HG03159 (cell line): ENCODE data around the gene NNMT.

Experiments used
- ATAC-seq: cut with Tn5 transposase; IDR thresholded peaks from one replicate; pipeline ENCODE4 v1.9.1; 2021; ENCODE audit warnings: mild to moderate bottlenecking, moderate library complexity; ENCODE audit not compliant: unreplicated experiment

NNMT gene

GRCh38 chr11:114282488-114282887 is 13.7 kb upstream of the NNMT start:
- no peak for ATAC-seq

- no peak for ATAC-seq
Measured at GRCh38 chr11:114283422-114283821, 12.8 kb upstream of the NNMT start.

- no peak for ATAC-seq
Measured at GRCh38 chr11:114284021-114284420, 12.2 kb upstream of the NNMT start.

GRCh38 chr11:114284914-114285313 is 11.3 kb upstream of the NNMT start:
- no peak for ATAC-seq

- ATAC-seq = no peak
Measured at GRCh38 chr11:114285599-114285998, 10.6 kb upstream of the NNMT start.

- ATAC-seq = no peak
Measured at GRCh38 chr11:114286229-114286628, 10.0 kb upstream of the NNMT start.

GRCh38 chr11:114287154-114287553 is 9.0 kb upstream of the NNMT start:
- no peak for ATAC-seq

GRCh38 chr11:114288136-114288535 is 8.1 kb upstream of the NNMT start:
- ATAC-seq = no peak

- no peak for ATAC-seq
Measured at GRCh38 chr11:114289779-114290178, 6.4 kb upstream of the NNMT start.

GRCh38 chr11:114290503-114291235 is 5.5 kb upstream of the NNMT start:
- ATAC-seq = no peak

- no peak for ATAC-seq
Measured at GRCh38 chr11:114291381-114291780, 4.8 kb upstream of the NNMT start.

GRCh38 chr11:114291842-114292680 is 4.1 kb upstream of the NNMT start:
- ATAC-seq = no peak

GRCh38 chr11:114293201-114293711 is 2.9 kb upstream of the NNMT start:
- ATAC-seq = no peak

GRCh38 chr11:114296605-114297372 is 590 bp downstream of the NNMT start:
- ATAC-seq = no peak

GRCh38 chr11:114297806-114298709 is 1.9 kb downstream of the NNMT start:
- no peak for ATAC-seq

- ATAC-seq = no peak
Measured at GRCh38 chr11:114298710-114299109, 2.5 kb downstream of the NNMT start.

- no peak for ATAC-seq
Measured at GRCh38 chr11:114301088-114301487, 4.9 kb downstream of the NNMT start.

GRCh38 chr11:114301927-114302326 is 5.7 kb downstream of the NNMT start:
- ATAC-seq = no peak

GRCh38 chr11:114302663-114303062 is 6.5 kb downstream of the NNMT start:
- no peak for ATAC-seq

- ATAC-seq = no peak
Measured at GRCh38 chr11:114304065-114304464, 7.9 kb downstream of the NNMT start.
